GM23248 (cell line): ENCODE results near the gene C1QTNF6.

Experiments
- EZH2 ChIP-seq: fragments of 200-600 bp; sonication (generic); IDR thresholded peaks from 2 replicates; pipeline ENCODE4 v1.6.1; 2018; ENCODE audit warnings: antibody characterized with exemption, mild to moderate bottlenecking; ENCODE audit not compliant: insufficient read depth, poor library complexity, severe bottlenecking
- EZH2phosphoT487 ChIP-seq: fragments of 200-600 bp; sonication (generic); IDR thresholded peaks from 2 replicates; pipeline ENCODE4 v1.6.1; 2018; ENCODE audit warnings: antibody characterized with exemption, moderate library complexity, mild to moderate bottlenecking, low read depth; ENCODE audit not compliant: insufficient read depth

GRCh38 chr22:37214731-37215030, 26.6 kb upstream of the C1QTNF6 start:
- TF ChIP-seq EZH2, result no peak
- TF ChIP-seq EZH2phosphoT487, result no peak
